ENCODE results near the gene LGALS3.

Gene LGALS3

DNA sequence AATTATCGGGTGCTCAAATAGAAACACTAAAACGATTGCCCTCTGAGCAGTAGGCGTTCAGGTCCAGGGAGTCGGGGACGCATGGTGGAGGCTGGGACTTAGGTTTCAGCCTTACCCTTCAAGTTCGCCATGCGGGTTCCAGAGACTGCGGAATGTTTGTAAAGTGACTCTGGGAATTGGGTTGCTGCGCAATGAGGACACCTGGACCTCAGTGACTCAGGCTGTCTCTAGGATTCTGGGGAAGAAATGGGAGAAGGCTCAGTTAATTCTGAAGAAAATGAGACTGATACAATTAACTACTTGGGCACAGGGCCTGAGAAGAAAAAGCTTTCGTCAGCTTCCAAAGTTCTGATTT is 1.1 kb downstream of the LGALS3 start:
- DNase-seq (ENCODE audit: extremely low spot score): no peak
- ChIA-PET POLR2A (interaction anchor here (0.7 to 1.2 kb wide), 3 partner anchors 7 to 103 kb away, joined by 3 read pairs; partner anchors contain the start of genes SOCS4 and WDHD1), CTCF (no interaction called here)
- no peak for TF ChIP-seq L3MBTL2 (conservative IDR thresholded peaks at IDR 0.05)
- no peak for TF ChIP-seq LEF1 (IDR thresholded peaks at IDR 0.05; ENCODE audit: borderline replicate concordance)
- no peak for TF ChIP-seq FOXK2 (IDR thresholded peaks at IDR 0.05)
- TF ChIP-seq NFRKB (IDR thresholded peaks at IDR 0.05): no peak
- TF ChIP-seq, protein P1, sequence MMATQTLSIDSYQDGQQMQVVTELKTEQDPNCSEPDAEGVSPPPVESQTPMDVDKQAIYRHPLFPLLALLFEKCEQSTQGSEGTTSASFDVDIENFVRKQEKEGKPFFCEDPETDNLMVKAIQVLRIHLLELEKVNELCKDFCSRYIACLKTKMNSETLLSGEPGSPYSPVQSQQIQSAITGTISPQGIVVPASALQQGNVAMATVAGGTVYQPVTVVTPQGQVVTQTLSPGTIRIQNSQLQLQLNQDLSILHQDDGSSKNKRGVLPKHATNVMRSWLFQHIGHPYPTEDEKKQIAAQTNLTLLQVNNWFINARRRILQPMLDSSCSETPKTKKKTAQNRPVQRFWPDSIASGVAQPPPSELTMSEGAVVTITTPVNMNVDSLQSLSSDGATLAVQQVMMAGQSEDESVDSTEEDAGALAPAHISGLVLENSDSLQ (IDR thresholded peaks at IDR 0.05): no peak
- no peak for TF ChIP-seq SP1 (IDR thresholded peaks at IDR 0.05)
- TF ChIP-seq SUZ12 (IDR thresholded peaks at IDR 0.05): no peak
- TF ChIP-seq ARNT (IDR thresholded peaks at IDR 0.05): no peak
- no peak for TF ChIP-seq ZNF384 (IDR thresholded peaks at IDR 0.05)
- TF ChIP-seq FOXA1 (IDR thresholded peaks at IDR 0.05): no peak
- TF ChIP-seq CTBP1 (IDR thresholded peaks at IDR 0.05; ENCODE audit: borderline replicate concordance): no peak

GRCh38 chr14:55131370-55132137 is 2.5 kb downstream of the LGALS3 start:
- ChIA-PET POLR2A (interaction anchor here (1.0 to 1.4 kb wide), 3 partner anchors 24 to 86 kb away, joined by 3 to 4 read pairs (median 3); no protein-coding TSS in a partner anchor), CTCF (interaction anchor here (1.3 kb wide), 1 partner anchor 9 kb away, joined by 3 read pairs; no protein-coding TSS in a partner anchor)
- no peak for TF ChIP-seq CTBP1 (IDR thresholded peaks at IDR 0.05; ENCODE audit: borderline replicate concordance)
- TF ChIP-seq, protein P1 (IDR thresholded peaks at IDR 0.05): no peak
- TF ChIP-seq BHLHE40 (IDR thresholded peaks at IDR 0.05; ENCODE audit: borderline replicate concordance): no peak
- DNase-seq (ENCODE audit: extremely low spot score): no peak

DNA sequence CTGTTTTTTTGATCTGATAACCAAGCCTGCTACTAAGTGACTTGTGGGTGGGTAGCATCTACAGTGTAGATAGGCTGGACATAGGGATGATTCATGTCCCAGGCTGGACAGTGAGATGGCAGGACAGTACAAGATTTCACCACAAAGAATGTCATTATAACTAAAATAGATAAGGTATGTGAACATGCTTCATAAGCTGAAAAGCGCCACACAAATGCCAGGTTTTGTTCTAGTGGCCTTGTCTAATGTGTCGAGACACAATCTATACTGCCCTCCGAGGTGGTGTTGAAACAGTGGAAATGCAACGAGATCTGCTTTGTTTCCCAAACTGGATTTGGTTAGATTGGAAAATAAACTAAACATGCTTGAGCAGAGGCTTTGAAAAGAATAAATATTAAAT is 4.4 kb downstream of the LGALS3 start:
- ChIA-PET POLR2A (no interaction called here), CTCF (interaction anchor here (0.6 kb wide), 2 partner anchors 13 to 263 kb away, joined by 4 to 6 read pairs; no protein-coding TSS in a partner anchor)
- TF ChIP-seq BHLHE40 (IDR thresholded peaks at IDR 0.05; ENCODE audit: borderline replicate concordance) (no peak), FOXA1 (IDR thresholded peaks at IDR 0.05) (no peak), ARNT (IDR thresholded peaks at IDR 0.05) (no peak), HDGF (IDR thresholded peaks at IDR 0.05; ENCODE audit: borderline replicate concordance) (no peak), L3MBTL2 (conservative IDR thresholded peaks at IDR 0.05) (no peak), LEF1 (IDR thresholded peaks at IDR 0.05; ENCODE audit: borderline replicate concordance) (no peak), NFRKB (IDR thresholded peaks at IDR 0.05) (no peak), ZNF384 (IDR thresholded peaks at IDR 0.05) (no peak), FOXM1 (IDR thresholded peaks at IDR 0.05; ENCODE audit: borderline replicate concordance) (no peak), FOXK2 (IDR thresholded peaks at IDR 0.05) (no peak), TARDBP (IDR thresholded peaks at IDR 0.05) (no peak), ELF4 (IDR thresholded peaks at IDR 0.05) (no peak)
- TF ChIP-seq, protein P1 (IDR thresholded peaks at IDR 0.05): no peak
- DNase-seq (ENCODE audit: extremely low spot score): no peak

- ChIA-PET CTCF (no interaction called here), POLR2A (no interaction called here)
- no peak for DNase-seq (ENCODE audit: extremely low spot score)
- TF ChIP-seq NFRKB (IDR thresholded peaks at IDR 0.05) (no peak), FOXK2 (IDR thresholded peaks at IDR 0.05) (no peak), FOXM1 (IDR thresholded peaks at IDR 0.05; ENCODE audit: borderline replicate concordance) (no peak), SP1 (IDR thresholded peaks at IDR 0.05) (no peak), ARNT (IDR thresholded peaks at IDR 0.05) (no peak), TARDBP (IDR thresholded peaks at IDR 0.05) (no peak), SUZ12 (IDR thresholded peaks at IDR 0.05) (no peak)
- TF ChIP-seq, protein P1 (IDR thresholded peaks at IDR 0.05): no peak
Measured at GRCh38 chr14:55136241-55136640, 7.2 kb downstream of the LGALS3 start.

GRCh38 chr14:55136885-55137786 is 8.1 kb downstream of the LGALS3 start:
- POLR2A ChIA-PET: interaction anchor here (1.0 to 1.4 kb wide), 2 partner anchors 7 to 10 kb away, joined by 3 read pairs; no protein-coding TSS in a partner anchor
- DNase-seq (ENCODE audit: extremely low spot score): no peak
- TF ChIP-seq NFRKB (IDR thresholded peaks at IDR 0.05) (no peak), CTBP1 (IDR thresholded peaks at IDR 0.05; ENCODE audit: borderline replicate concordance) (no peak), SP1 (IDR thresholded peaks at IDR 0.05) (no peak), FOXK2 (IDR thresholded peaks at IDR 0.05) (no peak), FOXM1 (IDR thresholded peaks at IDR 0.05; ENCODE audit: borderline replicate concordance) (no peak), FOXA1 (IDR thresholded peaks at IDR 0.05) (no peak), ELF4 (IDR thresholded peaks at IDR 0.05) (no peak), HDGF (IDR thresholded peaks at IDR 0.05; ENCODE audit: borderline replicate concordance) (no peak), ZNF384 (IDR thresholded peaks at IDR 0.05) (no peak), TARDBP (IDR thresholded peaks at IDR 0.05) (no peak), ARNT (IDR thresholded peaks at IDR 0.05) (no peak), LEF1 (IDR thresholded peaks at IDR 0.05; ENCODE audit: borderline replicate concordance) (no peak)
- TF ChIP-seq, protein P1 (IDR thresholded peaks at IDR 0.05): no peak
- CTCF ChIA-PET: interaction anchor here (0.6 to 1.0 kb wide), 2 partner anchors 21 to 47 kb away, joined by 3 to 6 read pairs; no protein-coding TSS in a partner anchor
